A549 (cell line): ENCODE data around the gene G6PC2.

ENCODE experiments used
- CBX8 ChIP-seq: fragments of 200-600 bp; sonication (generic); IDR thresholded peaks from 2 replicates; pipeline ENCODE4 v1.6.1; 2016
- CTCF ChIP-seq: fragments of >200 bp; sonication (Bioruptor Twin); formaldehyde crosslinking; IDR thresholded peaks from 3 replicates; pipeline ENCODE4 v1.5.1; 2016
- HMGXB4 ChIP-seq: fragments of 250-450 bp; sonication (Bioruptor Pico); IDR thresholded peaks from 2 replicates; pipeline ENCODE4 v1.5.0; 2021; ENCODE audit warnings: mild to moderate bottlenecking, moderate library complexity, borderline replicate concordance
- JUNB ChIP-seq: fragments of >200 bp; sonication (Bioruptor Twin); formaldehyde crosslinking; IDR thresholded peaks from 2 replicates; pipeline ENCODE4 v1.6.1; 2016
- MAFK ChIP-seq: fragments of 450-650 bp; IDR thresholded peaks from 2 replicates; pipeline ENCODE4 v1.6.1; 2014; ENCODE audit not compliant: partially characterized antibody
- NFE2L2 ChIP-seq: fragments of 150-350 bp; conservative IDR thresholded peaks from 2 replicates; pipeline ENCODE4 v1.6.1; 2014; ENCODE audit warnings: low read length
- RAD21 ChIP-seq, 2 experiments: fragments of >200 bp in 1 of 2; sonication (Bioruptor Twin) in 1 of 2; formaldehyde crosslinking in 1 of 2; IDR thresholded peaks in 1 of 2; conservative IDR thresholded peaks in 1 of 2; 2 replicates in 1 of 2; 3 replicates in 1 of 2; pipeline ENCODE4 v1.6.1; 2012 to 2018; ENCODE audit warnings: inconsistent platforms in 1 of 2
- REST ChIP-seq: fragments of 200-600 bp; sonication (generic); IDR thresholded peaks from 2 replicates; pipeline ENCODE4 v1.6.1; 2016; ENCODE audit warnings: antibody characterized with exemption, mild to moderate bottlenecking, moderate library complexity
- SMC3 ChIP-seq: fragments of >200 bp; sonication (Bioruptor Twin); formaldehyde crosslinking; IDR thresholded peaks from 3 replicates; pipeline ENCODE4 v1.6.1; 2018; ENCODE audit warnings: inconsistent platforms

DNA sequence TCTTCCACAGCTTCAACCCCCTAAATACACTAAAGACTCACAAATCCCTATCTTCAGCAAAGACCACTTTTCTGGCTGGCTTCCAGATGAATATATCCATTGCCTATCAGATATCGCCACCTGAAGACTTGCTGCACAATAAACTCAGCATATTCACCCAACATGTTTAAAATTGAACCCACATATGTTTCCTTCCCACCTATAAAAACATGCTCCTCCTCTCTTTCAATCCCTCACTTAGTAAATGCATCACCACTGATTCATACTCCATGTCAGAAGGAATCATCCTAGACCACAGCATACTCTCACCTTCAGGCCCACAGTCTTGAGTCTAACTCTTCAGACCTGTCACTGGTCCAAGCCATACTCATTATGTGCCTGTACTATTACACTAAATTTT, 16.1 kb upstream of the G6PC2 start:
- TF ChIP-seq JUNB (no peak), HMGXB4 (CRISPR knock-in tag) (no peak), CTCF (no peak), MAFK (no peak), SMC3 (no peak), CBX8 (no peak), NFE2L2 (no peak), REST (no peak), RAD21 (conservative IDR thresholded peaks at IDR 0.05 in 1 of 2, IDR thresholded peaks at IDR 0.05 in 1 of 2) (no peak)
